Diencephalon (tissue), 1 donor: Measurements from ENCODE around the gene OR8B4. TPM values are rescaled to one million over a fixed set of nuclear protein-coding genes. Genes with fewer than 3 reads are reported as not detected.

Experiments
- total RNA-seq: library from RNA; depleted of rRNA; stranded (reverse); fragments of >200 nt; gene quantifications from one replicate; pipeline ENCODE4 v1.2.3, GENCODE V29; 2014

Gene OR8B4, protein sequence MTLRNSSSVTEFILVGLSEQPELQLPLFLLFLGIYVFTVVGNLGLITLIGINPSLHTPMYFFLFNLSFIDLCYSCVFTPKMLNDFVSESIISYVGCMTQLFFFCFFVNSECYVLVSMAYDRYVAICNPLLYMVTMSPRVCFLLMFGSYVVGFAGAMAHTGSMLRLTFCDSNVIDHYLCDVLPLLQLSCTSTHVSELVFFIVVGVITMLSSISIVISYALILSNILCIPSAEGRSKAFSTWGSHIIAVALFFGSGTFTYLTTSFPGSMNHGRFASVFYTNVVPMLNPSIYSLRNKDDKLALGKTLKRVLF
- not detected for total RNA-seq

DNA sequence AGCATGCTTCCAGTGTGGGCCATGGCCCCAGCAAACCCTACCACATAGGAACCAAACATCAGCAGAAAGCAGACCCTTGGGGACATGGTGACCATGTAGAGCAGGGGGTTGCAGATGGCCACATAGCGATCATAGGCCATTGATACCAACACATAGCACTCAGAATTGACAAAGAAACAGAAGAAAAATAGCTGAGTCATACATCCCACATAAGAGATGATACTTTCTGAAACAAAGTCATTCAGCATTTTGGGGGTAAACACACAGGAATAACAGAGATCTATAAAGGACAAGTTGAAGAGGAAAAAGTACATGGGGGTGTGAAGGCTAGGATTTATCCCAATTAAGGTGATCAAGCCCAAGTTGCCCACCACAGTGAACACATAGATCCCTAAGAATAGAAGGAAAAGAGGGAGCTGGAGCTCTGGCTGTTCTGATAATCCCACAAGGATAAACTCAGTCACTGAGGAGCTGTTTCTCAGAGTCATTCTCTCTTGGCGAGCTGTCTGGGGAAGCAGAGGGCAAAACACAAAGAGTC lies at the start of gene OR8B4:
TSS of gene OR8B4 (minus strand) at position 488 of the 538 bp plus-strand sequence. CDS start at position 488, 0 bp downstream.

DNA sequence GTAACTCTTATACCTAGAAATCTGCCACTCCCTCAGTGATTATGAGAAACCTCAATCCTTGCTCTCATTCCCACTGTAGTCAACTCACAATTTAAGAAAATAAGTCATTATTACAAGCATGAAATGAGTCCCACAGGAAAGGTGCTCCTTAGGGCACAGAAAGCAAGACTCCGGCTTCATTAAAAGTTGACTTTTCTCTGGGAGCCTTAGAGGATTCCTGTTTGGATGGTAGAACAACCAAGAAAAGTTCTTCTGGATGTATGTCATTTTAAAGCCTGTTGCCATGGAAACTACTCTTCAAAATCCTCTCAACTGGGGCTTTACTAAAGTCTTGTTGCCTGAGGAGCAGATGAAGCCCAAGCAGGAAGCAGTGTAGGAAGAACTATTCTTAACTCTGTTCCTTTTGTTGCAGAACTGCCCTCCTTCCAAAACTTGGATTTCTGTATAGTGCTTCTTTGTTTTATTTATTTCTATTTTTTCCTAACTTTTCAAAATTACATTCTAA lies 21.0 kb upstream of the OR8B4 start, which contains the start of gene OR8B8:
TSS of gene OR8B8 (minus strand) at position 51 of the 505 bp plus-strand sequence. CDS start 4,611 bp downstream, outside the sequence.

DNA sequence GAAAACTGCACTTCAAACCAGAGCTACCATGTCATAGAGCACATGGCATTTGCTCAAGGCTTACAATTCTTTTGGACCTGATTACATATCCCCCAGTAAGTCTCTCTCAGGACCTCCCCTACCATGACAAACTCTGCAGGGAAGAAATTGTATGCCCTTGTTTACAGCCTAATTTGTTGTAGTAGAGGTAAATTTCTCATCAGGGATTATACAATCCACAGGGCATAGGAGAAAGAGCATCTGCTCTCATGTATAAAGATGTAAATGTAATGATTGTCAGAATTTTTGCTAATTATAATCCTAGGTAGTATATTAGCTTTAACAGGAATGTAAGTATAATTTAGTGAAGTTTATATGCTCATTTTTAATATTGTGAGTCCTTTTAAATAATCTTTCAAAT lies 25.7 kb downstream of the OR8B4 start, which contains the start of gene OR8B3:
TSS of gene OR8B3 (minus strand) at position 101 of the 400 bp plus-strand sequence. CDS start 1,673 bp downstream, outside the sequence.

DNA sequence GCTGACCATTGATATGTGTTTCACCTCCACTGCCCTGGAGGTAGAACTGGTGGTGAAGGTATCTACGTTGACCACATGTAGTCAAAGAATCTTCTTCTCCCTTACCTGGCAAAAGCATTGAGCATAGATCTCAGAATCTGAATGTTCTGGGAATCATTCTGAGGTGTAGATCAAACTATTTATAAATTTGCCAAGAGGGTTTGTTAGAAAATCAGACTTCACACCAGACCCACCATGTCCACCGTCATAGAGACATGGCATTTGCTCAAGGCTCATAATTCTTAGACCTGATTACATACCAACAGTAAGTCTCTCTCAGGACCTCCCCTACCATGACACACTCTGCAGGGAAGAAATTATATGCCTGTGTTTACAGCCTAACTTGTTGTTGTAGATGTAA lies 40.3 kb downstream of the OR8B4 start, which contains the start of gene OR8B2:
TSS of gene OR8B2 (minus strand) at position 101 of the 400 bp plus-strand sequence. CDS start 1,156 bp downstream, outside the sequence.

Other genes with a start within 250 kb of the OR8B4 start
- gene OR10D3, start 241.5 kb downstream of the OR8B4 start, total RNA-seq, result not detected
- not detected for gene OR8G1, start 183.8 kb downstream of the OR8B4 start, total RNA-seq
- not detected for gene OR8G5, start 168.5 kb downstream of the OR8B4 start, total RNA-seq
- gene OR8D1, start 110.9 kb downstream of the OR8B4 start, total RNA-seq, result not detected
- gene OR8D2, start 104.7 kb downstream of the OR8B4 start, total RNA-seq, result not detected
- gene OR8B2, start 40.4 kb downstream of the OR8B4 start, total RNA-seq, result not detected
- not detected for gene OR8B3, start 25.8 kb downstream of the OR8B4 start, total RNA-seq
- gene OR8B8, start 20.8 kb upstream of the OR8B4 start, total RNA-seq, result not detected
- not detected for gene OR8B12, start 118.8 kb upstream of the OR8B4 start, total RNA-seq
- 0.23 TPM for gene OR8A1, start 145.1 kb upstream of the OR8B4 start, total RNA-seq
- not detected for gene PANX3, start 186.6 kb upstream of the OR8B4 start, total RNA-seq
- gene TBRG1, start 198.0 kb upstream of the OR8B4 start, total RNA-seq, result 51.0 TPM
- 22.6 TPM for gene SIAE, start 248.9 kb upstream of the OR8B4 start, total RNA-seq
- gene SPA17, start 249.0 kb upstream of the OR8B4 start, total RNA-seq, result 16.4 TPM